SK-N-SH treated with all-trans-retinoic acid at 6 μM for 48 hours (cell line): ENCODE measurements around the gene EPHB2.
"Not testable (repeated sequence)": the region's sequence is repeated elsewhere in the genome, so short reads cannot be mapped to it uniquely, and the experiment has no call there.

Experiments
- ATAC-seq: fragments of 200-7000 bp; cut with Tn5 transposase; 3 replicates; pipeline ENCODE4 v1.9.1; 2020; ENCODE audit warnings: mild to moderate bottlenecking, moderate library complexity
- BACH2 ChIP-seq: fragments of 250-450 bp; sonication (Bioruptor Pico); IDR thresholded peaks from 2 replicates; pipeline ENCODE4 v1.9.0; 2021; ENCODE audit warnings: mild to moderate bottlenecking, borderline replicate concordance
- CREB5 ChIP-seq: fragments of 250-450 bp; sonication (Bioruptor Pico); IDR thresholded peaks from 2 replicates; pipeline ENCODE4 v1.5.1; 2020; ENCODE audit warnings: low read depth, mild to moderate bottlenecking, moderate library complexity
- CSDC2 ChIP-seq: fragments of 250-450 bp; sonication (Bioruptor Pico); IDR thresholded peaks from 2 replicates; pipeline ENCODE4 v1.5.0; 2020; ENCODE audit warnings: mild to moderate bottlenecking, moderate library complexity
- CSRNP3 ChIP-seq: fragments of 250-450 bp; sonication (Bioruptor Pico); IDR thresholded peaks from 2 replicates; pipeline ENCODE4 v1.5.1; 2021; ENCODE audit warnings: mild to moderate bottlenecking, moderate library complexity
- ESRRG ChIP-seq: fragments of 250-450 bp; sonication (Bioruptor Pico); IDR thresholded peaks from 2 replicates; pipeline ENCODE4 v1.6.1; 2021; ENCODE audit warnings: mild to moderate bottlenecking
- GLIS3 ChIP-seq: fragments of 250-450 bp; sonication (Bioruptor Pico); IDR thresholded peaks from 2 replicates; pipeline ENCODE4 v1.5.0; 2020; ENCODE audit warnings: mild to moderate bottlenecking, moderate library complexity
- ISL1 ChIP-seq: fragments of 250-450 bp; sonication (Bioruptor Pico); IDR thresholded peaks from 2 replicates; pipeline ENCODE4 v2.1.2; 2022; ENCODE audit warnings: mild to moderate bottlenecking, moderate library complexity
- OSR1 ChIP-seq: fragments of 250-450 bp; sonication (Bioruptor Pico); IDR thresholded peaks from 2 replicates; pipeline ENCODE4 v1.8.0; 2022; ENCODE audit warnings: moderate library complexity, mild to moderate bottlenecking, inconsistent platforms
- PATZ1 ChIP-seq: fragments of 250-450 bp; sonication (Bioruptor Pico); IDR thresholded peaks from 2 replicates; pipeline ENCODE4 v1.8.0; 2020; ENCODE audit warnings: mild to moderate bottlenecking, moderate library complexity, borderline replicate concordance
- POU6F1 ChIP-seq: fragments of 250-450 bp; sonication (Bioruptor Pico); IDR thresholded peaks from 2 replicates; pipeline ENCODE4 v1.8.0; 2021; ENCODE audit warnings: low read depth, mild to moderate bottlenecking, moderate library complexity, borderline replicate concordance
- PPARA ChIP-seq: fragments of 250-450 bp; sonication (Bioruptor Pico); IDR thresholded peaks from 2 replicates; pipeline ENCODE4 v1.5.0; 2020; ENCODE audit warnings: mild to moderate bottlenecking, borderline replicate concordance
- RARB ChIP-seq: fragments of 250-450 bp; sonication (Bioruptor Pico); IDR thresholded peaks from 2 replicates; pipeline ENCODE4 v1.8.0; 2021; ENCODE audit warnings: mild to moderate bottlenecking, moderate library complexity
- SNAI2 ChIP-seq: fragments of 250-450 bp; sonication (Bioruptor Pico); IDR thresholded peaks from 2 replicates; pipeline ENCODE4 v1.5.0; 2020; ENCODE audit warnings: mild to moderate bottlenecking, moderate library complexity
- TCF4 ChIP-seq: fragments of 250-450 bp; sonication (Bioruptor Pico); IDR thresholded peaks from 2 replicates; pipeline ENCODE4 v1.8.0; 2021; ENCODE audit warnings: mild to moderate bottlenecking, moderate library complexity, borderline replicate concordance
- TOX ChIP-seq: fragments of 250-450 bp; sonication (Bioruptor Pico); IDR thresholded peaks from 2 replicates; pipeline ENCODE4 v1.8.0; 2021; ENCODE audit warnings: mild to moderate bottlenecking, moderate library complexity, borderline replicate concordance
- TSHZ2 ChIP-seq: fragments of 250-450 bp; sonication (Bioruptor Pico); IDR thresholded peaks from 2 replicates; pipeline ENCODE4 v1.5.0; 2020; ENCODE audit warnings: mild to moderate bottlenecking, moderate library complexity
- ZC3H10 ChIP-seq: fragments of 250-450 bp; sonication (Bioruptor Pico); IDR thresholded peaks from 2 replicates; pipeline ENCODE4 v1.5.1; 2021; ENCODE audit warnings: mild to moderate bottlenecking, moderate library complexity
- ZFP3 ChIP-seq: fragments of 250-450 bp; sonication (Bioruptor Pico); IDR thresholded peaks from 2 replicates; pipeline ENCODE4 v1.5.0; 2020; ENCODE audit warnings: mild to moderate bottlenecking, moderate library complexity
- ZNF8 ChIP-seq: fragments of 450-650 bp; formaldehyde crosslinking; IDR thresholded peaks from 2 replicates; pipeline ENCODE4 v1.5.0; 2020; ENCODE audit warnings: mild to moderate bottlenecking, moderate library complexity

EPHB2 gene

GRCh38 chr1:22833699-22834098, 123.1 kb downstream of the EPHB2 start:
- no peak for TF ChIP-seq CSDC2 (CRISPR knock-in tag)
- TF ChIP-seq CREB5 = no peak
- no peak for TF ChIP-seq ZFP3 (CRISPR knock-in tag)
- TF ChIP-seq PPARA (CRISPR knock-in tag) = no peak
- TF ChIP-seq TCF4 (CRISPR knock-in tag) = no peak
- no peak for TF ChIP-seq CSRNP3 (CRISPR knock-in tag)
- no peak for TF ChIP-seq ZNF8
- TF ChIP-seq PATZ1 = no peak
- TF ChIP-seq ESRRG = no peak
- no peak for TF ChIP-seq POU6F1 (CRISPR knock-in tag)
- TF ChIP-seq OSR1 (CRISPR knock-in tag) = no peak
- TF ChIP-seq RARB (CRISPR knock-in tag) = no peak
- TF ChIP-seq ZC3H10 = no peak
- no peak for ATAC-seq

- ATAC-seq = not testable (repeated sequence)
These were observed 123.8 kb downstream of the EPHB2 start for GRCh38 chr1:22834420-22834819.

GRCh38 chr1:22835636-22836319, 125.1 kb downstream of the EPHB2 start:
- ATAC-seq = no peak

More at GRCh38 chr1:22835636-22836319, 125.1 kb downstream of the EPHB2 start:
- TF ChIP-seq CSDC2 (CRISPR knock-in tag) (no peak), CSRNP3 (CRISPR knock-in tag) (no peak), GLIS3 (CRISPR knock-in tag) (no peak), PPARA (CRISPR knock-in tag) (no peak), ZNF8 (no peak), OSR1 (CRISPR knock-in tag) (no peak), SNAI2 (CRISPR knock-in tag) (no peak), ZFP3 (CRISPR knock-in tag) (no peak), TOX (no peak), PATZ1 (no peak), ISL1 (CRISPR knock-in tag) (no peak), TSHZ2 (CRISPR knock-in tag) (no peak), BACH2 (CRISPR knock-in tag) (no peak), POU6F1 (CRISPR knock-in tag) (no peak)
